Embryonic facial prominence (tissue), 1 donor: ENCODE data around the gene USH1C.

ENCODE experiments used
- DNase-seq: peaks from one replicate; pipeline ENCODE4 v3.0.0-alpha.2; 2016; ENCODE audit errors: extremely low spot score

Gene USH1C

GRCh38 chr11:17570034-17570433 is 25.8 kb upstream of the USH1C start:
- DNase-seq, result no peak

- DNase-seq, result no peak
Measured at GRCh38 chr11:17568944-17569343, 24.7 kb upstream of the USH1C start.

- no peak for DNase-seq
Measured at GRCh38 chr11:17564687-17565042, 20.4 kb upstream of the USH1C start.

- DNase-seq, result no peak
Measured at GRCh38 chr11:17563961-17564686, 19.9 kb upstream of the USH1C start.

- no peak for DNase-seq
Measured at GRCh38 chr11:17563231-17563646, 19.0 kb upstream of the USH1C start.

- no peak for DNase-seq
Measured at GRCh38 chr11:17561526-17561925, 17.3 kb upstream of the USH1C start.

GRCh38 chr11:17561111-17561415 is 16.8 kb upstream of the USH1C start:
- no peak for DNase-seq

- no peak for DNase-seq
Measured at GRCh38 chr11:17560281-17561110, 16.3 kb upstream of the USH1C start.

- DNase-seq, result no peak
Measured at GRCh38 chr11:17559341-17560087, 15.3 kb upstream of the USH1C start.

- DNase-seq, result no peak
Measured at GRCh38 chr11:17558916-17559315, 14.7 kb upstream of the USH1C start.

GRCh38 chr11:17558025-17558780 is 14.0 kb upstream of the USH1C start:
- no peak for DNase-seq

GRCh38 chr11:17556999-17557398 is 12.8 kb upstream of the USH1C start:
- DNase-seq, result no peak

GRCh38 chr11:17554487-17554886 is 10.3 kb upstream of the USH1C start:
- no peak for DNase-seq

- no peak for DNase-seq
Measured at GRCh38 chr11:17553249-17553546, 9.0 kb upstream of the USH1C start.

- no peak for DNase-seq
Measured at GRCh38 chr11:17552392-17553248, 8.4 kb upstream of the USH1C start.

- DNase-seq, result no peak
Measured at GRCh38 chr11:17552041-17552355, 7.8 kb upstream of the USH1C start.

GRCh38 chr11:17551347-17552040 is 7.3 kb upstream of the USH1C start:
- no peak for DNase-seq

GRCh38 chr11:17550450-17551346 is 6.5 kb upstream of the USH1C start:
- no peak for DNase-seq

GRCh38 chr11:17548444-17548843 is 4.2 kb upstream of the USH1C start:
- DNase-seq, result no peak

GRCh38 chr11:17547932-17548331 is 3.7 kb upstream of the USH1C start:
- no peak for DNase-seq
